ENCODE data around the gene FMO3.

DNA sequence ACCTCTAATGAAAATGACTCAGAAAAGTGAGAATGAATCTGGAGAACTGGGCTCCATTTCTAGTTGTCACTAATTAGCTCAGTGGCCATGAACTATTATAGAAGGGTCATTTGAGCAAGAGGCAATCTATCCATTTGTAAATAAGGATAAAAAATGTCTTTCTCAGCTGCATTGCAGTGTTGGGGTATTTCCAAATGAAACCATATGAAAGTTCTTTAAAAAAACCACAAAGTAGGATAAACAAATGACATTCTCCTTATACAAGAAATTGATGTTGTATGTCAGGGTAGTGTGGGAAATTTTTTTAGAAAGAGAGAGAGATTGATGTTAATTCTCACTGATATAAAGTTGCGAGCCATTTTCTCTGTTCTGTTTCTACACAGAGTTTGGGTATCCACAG lies 26.0 kb downstream of the FMO3 start:
- no peak for TF ChIP-seq POLR2A (IDR thresholded peaks at IDR 0.05)
- TF ChIP-seq, protein P1, sequence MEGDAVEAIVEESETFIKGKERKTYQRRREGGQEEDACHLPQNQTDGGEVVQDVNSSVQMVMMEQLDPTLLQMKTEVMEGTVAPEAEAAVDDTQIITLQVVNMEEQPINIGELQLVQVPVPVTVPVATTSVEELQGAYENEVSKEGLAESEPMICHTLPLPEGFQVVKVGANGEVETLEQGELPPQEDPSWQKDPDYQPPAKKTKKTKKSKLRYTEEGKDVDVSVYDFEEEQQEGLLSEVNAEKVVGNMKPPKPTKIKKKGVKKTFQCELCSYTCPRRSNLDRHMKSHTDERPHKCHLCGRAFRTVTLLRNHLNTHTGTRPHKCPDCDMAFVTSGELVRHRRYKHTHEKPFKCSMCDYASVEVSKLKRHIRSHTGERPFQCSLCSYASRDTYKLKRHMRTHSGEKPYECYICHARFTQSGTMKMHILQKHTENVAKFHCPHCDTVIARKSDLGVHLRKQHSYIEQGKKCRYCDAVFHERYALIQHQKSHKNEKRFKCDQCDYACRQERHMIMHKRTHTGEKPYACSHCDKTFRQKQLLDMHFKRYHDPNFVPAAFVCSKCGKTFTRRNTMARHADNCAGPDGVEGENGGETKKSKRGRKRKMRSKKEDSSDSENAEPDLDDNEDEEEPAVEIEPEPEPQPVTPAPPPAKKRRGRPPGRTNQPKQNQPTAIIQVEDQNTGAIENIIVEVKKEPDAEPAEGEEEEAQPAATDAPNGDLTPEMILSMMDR (IDR thresholded peaks at IDR 0.05) = no peak

Data from vagina (tissue), 2 donors.